HepG2 (cell line): ENCODE data around the gene ZFP42.
"Not testable (repeated sequence)": the region's sequence is repeated elsewhere in the genome, so short reads cannot be mapped to it uniquely, and the experiment has no call there.

Experiments
- ESRRA ChIP-seq: sonication (generic); formaldehyde crosslinking; IDR thresholded peaks from 2 replicates; pipeline ENCODE4 v1.5.1; 2020; ENCODE audit warnings: mild to moderate bottlenecking, low read depth, missing genetic modification reagents
- MYC ChIP-seq: sonication (generic); formaldehyde crosslinking; IDR thresholded peaks from 2 replicates; pipeline ENCODE4 v1.9.0; 2021; ENCODE audit warnings: missing genetic modification reagents, borderline replicate concordance
- NCOA2 ChIP-seq: sonication (generic); formaldehyde crosslinking; IDR thresholded peaks from 2 replicates; pipeline ENCODE4 v1.8.0; 2022; ENCODE audit warnings: inconsistent platforms
- NCOA5 ChIP-seq: sonication (generic); formaldehyde crosslinking; IDR thresholded peaks from 2 replicates; pipeline ENCODE4 v1.4.0; 2020; ENCODE audit warnings: missing genetic modification reagents
- NFYB ChIP-seq: sonication (generic); formaldehyde crosslinking; IDR thresholded peaks from 2 replicates; pipeline ENCODE4 v1.4.0; 2020; ENCODE audit warnings: missing genetic modification reagents
- PHF5A ChIP-seq: IDR thresholded peaks from one replicate; pipeline ENCODE4 v1.6.1; 2018; ENCODE audit warnings: low read depth, missing genetic modification reagents; ENCODE audit not compliant: unreplicated experiment
- RBAK ChIP-seq: sonication (generic); formaldehyde crosslinking; IDR thresholded peaks from 2 replicates; pipeline ENCODE4 v1.5.1; 2020; ENCODE audit warnings: mild to moderate bottlenecking, missing genetic modification reagents
- YY1 ChIP-seq: IDR thresholded peaks from 2 replicates; pipeline ENCODE4 v1.6.1; 2011; ENCODE audit warnings: low read length, low read depth, moderate library complexity, mild to moderate bottlenecking; ENCODE audit not compliant: insufficient read depth, insufficient replicate concordance
- ZFP36 ChIP-seq: fragments of 150-350 bp; IDR thresholded peaks from 2 replicates; pipeline ENCODE4 v1.6.1; 2018; ENCODE audit warnings: borderline replicate concordance, low read length, low read depth; ENCODE audit not compliant: partially characterized antibody
- ZNF569 ChIP-seq: sonication (generic); formaldehyde crosslinking; IDR thresholded peaks from 2 replicates; pipeline ENCODE4 v1.5.0; 2020; ENCODE audit warnings: mild to moderate bottlenecking, missing genetic modification reagents, moderate library complexity, borderline replicate concordance
- ZNF773 ChIP-seq: sonication (generic); formaldehyde crosslinking; IDR thresholded peaks from 2 replicates; pipeline ENCODE4 v1.4.0; 2020; ENCODE audit warnings: missing genetic modification reagents, borderline replicate concordance
- TF ChIP-seq, protein P1 (sequence below): sonication (generic); formaldehyde crosslinking; IDR thresholded peaks from 2 replicates; pipeline ENCODE4 v1.5.0; 2020; ENCODE audit warnings: mild to moderate bottlenecking, missing genetic modification reagents, moderate library complexity
- TF ChIP-seq, protein P2 (sequence below): IDR thresholded peaks from 2 replicates; pipeline ENCODE4 v1.6.1; 2016; ENCODE audit warnings: missing biosample characterization, missing genetic modification reagents, low read depth
- TF ChIP-seq, protein P3 (sequence below): sonication (generic); formaldehyde crosslinking; IDR thresholded peaks from 2 replicates; pipeline ENCODE4 v1.8.0; 2022; ENCODE audit warnings: missing genetic modification reagents, low read depth, mild to moderate bottlenecking, borderline replicate concordance

GRCh38 chr4:187997991-187998390, 2.4 kb downstream of the ZFP42 start:
- not testable (repeated sequence) for TF ChIP-seq YY1; ZFP36; MYC (CRISPR knock-in tag); ZNF569 (CRISPR knock-in tag); NCOA5 (CRISPR knock-in tag); NFYB (CRISPR knock-in tag); PHF5A (CRISPR knock-in tag); RBAK (CRISPR knock-in tag); ZNF773; NCOA2 (CRISPR knock-in tag); ESRRA (CRISPR knock-in tag)
- TF ChIP-seq, protein P1, sequence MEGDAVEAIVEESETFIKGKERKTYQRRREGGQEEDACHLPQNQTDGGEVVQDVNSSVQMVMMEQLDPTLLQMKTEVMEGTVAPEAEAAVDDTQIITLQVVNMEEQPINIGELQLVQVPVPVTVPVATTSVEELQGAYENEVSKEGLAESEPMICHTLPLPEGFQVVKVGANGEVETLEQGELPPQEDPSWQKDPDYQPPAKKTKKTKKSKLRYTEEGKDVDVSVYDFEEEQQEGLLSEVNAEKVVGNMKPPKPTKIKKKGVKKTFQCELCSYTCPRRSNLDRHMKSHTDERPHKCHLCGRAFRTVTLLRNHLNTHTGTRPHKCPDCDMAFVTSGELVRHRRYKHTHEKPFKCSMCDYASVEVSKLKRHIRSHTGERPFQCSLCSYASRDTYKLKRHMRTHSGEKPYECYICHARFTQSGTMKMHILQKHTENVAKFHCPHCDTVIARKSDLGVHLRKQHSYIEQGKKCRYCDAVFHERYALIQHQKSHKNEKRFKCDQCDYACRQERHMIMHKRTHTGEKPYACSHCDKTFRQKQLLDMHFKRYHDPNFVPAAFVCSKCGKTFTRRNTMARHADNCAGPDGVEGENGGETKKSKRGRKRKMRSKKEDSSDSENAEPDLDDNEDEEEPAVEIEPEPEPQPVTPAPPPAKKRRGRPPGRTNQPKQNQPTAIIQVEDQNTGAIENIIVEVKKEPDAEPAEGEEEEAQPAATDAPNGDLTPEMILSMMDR (CRISPR knock-in tag) = not testable (repeated sequence)
- TF ChIP-seq, protein P2, sequence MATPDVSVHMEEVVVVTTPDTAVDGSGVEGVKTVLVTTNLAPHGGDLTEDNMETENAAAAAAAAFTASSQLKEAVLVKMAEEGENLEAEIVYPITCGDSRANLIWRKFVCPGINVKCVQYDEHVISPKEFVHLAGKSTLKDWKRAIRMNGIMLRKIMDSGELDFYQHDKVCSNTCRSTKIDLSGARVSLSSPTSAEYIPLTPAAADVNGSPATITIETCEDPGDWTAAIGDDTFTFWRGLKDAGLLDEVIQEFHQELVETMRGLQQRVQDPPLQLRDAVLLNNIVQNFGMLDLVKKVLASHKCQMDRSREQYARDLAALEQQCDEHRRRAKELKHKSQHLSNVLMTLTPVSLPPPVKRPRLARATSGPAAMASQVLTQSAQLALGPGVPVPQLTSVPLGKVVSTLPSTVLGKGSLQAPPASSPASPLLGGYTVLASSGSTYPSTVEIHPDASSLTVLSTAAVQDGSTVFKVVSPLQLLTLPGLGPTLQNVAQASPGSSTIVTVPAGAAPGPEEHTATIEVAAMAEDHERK = not testable (repeated sequence)
- TF ChIP-seq, protein P3, sequence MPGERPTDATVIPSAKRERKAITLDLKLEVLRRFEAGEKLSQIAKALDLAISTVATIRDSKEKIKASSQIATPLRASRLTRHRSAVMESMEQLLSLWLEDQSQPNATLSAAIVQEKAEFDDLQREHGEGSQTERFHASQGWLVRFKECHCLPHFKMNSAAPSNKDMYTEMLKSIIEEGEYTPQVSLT (CRISPR knock-in tag) = not testable (repeated sequence)
